CD4-positive, alpha-beta memory T cell (primary cell): Measurements from ENCODE around the gene CASP1. TPM values are rescaled to one million over a fixed set of nuclear protein-coding genes. Genes with fewer than 3 reads are reported as not detected.
A peak's percentile ranks its signal among the peaks of the same experiment; 100 is the strongest.

ENCODE experiments used
- CTCF ChIA-PET: fragments of 350-600 bp; sonication (Branson Sonifier 250); formaldehyde crosslinking; loops from one replicate; lab custom pipeline; 2021; ENCODE audit warnings: inconsistent platforms; ENCODE audit not compliant: partially characterized antibody; lab: Charles Lee
- POLR2A ChIA-PET: fragments of 350-600 bp; sonication (Branson Sonifier 250); formaldehyde crosslinking; loops from one replicate; lab custom pipeline; 2021; ENCODE audit not compliant: partially characterized antibody; lab: Charles Lee
- DNase-seq, 5 donors: peaks; one replicate each; pipeline versions ENCODE4 v3.0.0 to v3.0.0-alpha.2; 2020 to 2022; ENCODE audit warnings: mixed read lengths in 1 of 5
- H3K27ac ChIP-seq: one replicate; pipeline ENCODE4 v1.7.0; 2013; ENCODE audit warnings: low read depth, low read length
- H3K27me3 ChIP-seq: 2 replicates; pipeline ENCODE4 v1.7.0; 2013; ENCODE audit warnings: mild to moderate bottlenecking, low read length, moderate library complexity; ENCODE audit not compliant: insufficient read depth
- H3K36me3 ChIP-seq: 2 replicates; pipeline ENCODE4 v1.7.0; 2013; ENCODE audit warnings: mild to moderate bottlenecking, low read length, moderate library complexity; ENCODE audit not compliant: insufficient read depth
- H3K4me1 ChIP-seq: 2 replicates; pipeline ENCODE4 v1.7.0; 2013; ENCODE audit warnings: mild to moderate bottlenecking, low read length, moderate library complexity; ENCODE audit not compliant: insufficient read depth
- H3K4me3 ChIP-seq, 2 donors: one replicate each; pipeline ENCODE4 v1.7.0; 2013; ENCODE audit warnings: low read length in 2 of 2, mild to moderate bottlenecking in 1 of 2
- H3K9me3 ChIP-seq, 2 donors: one replicate each; pipeline ENCODE4 v1.7.0; 2013; ENCODE audit warnings: low read length in 2 of 2, control low read depth in 1 of 2; ENCODE audit not compliant: control insufficient read depth in 1 of 2
- H3K27ac Mint-ChIP-seq, 7 donors: one replicate each; pipeline ENCODE4 v1.8.0; 2020 to 2021; ENCODE audit warnings: mixed read lengths in 7 of 7, mild to moderate bottlenecking in 6 of 7, inconsistent platforms in 3 of 7, moderate library complexity in 3 of 7
- H3K27me3 Mint-ChIP-seq, 2 donors: one replicate each; pipeline ENCODE4 v1.8.0; 2020 to 2021; ENCODE audit warnings: mixed read lengths in 2 of 2
- H3K36me3 Mint-ChIP-seq, 2 donors: one replicate each; pipeline ENCODE4 v1.8.0; 2020 to 2021; ENCODE audit warnings: mixed read lengths in 2 of 2, inconsistent platforms in 1 of 2, mild to moderate bottlenecking in 1 of 2
- H3K4me1 Mint-ChIP-seq, 4 donors: one replicate each; pipeline ENCODE4 v1.8.0; 2020 to 2021; ENCODE audit warnings: mixed read lengths in 4 of 4, mild to moderate bottlenecking in 1 of 4
- H3K4me3 Mint-ChIP-seq, 8 donors: one replicate each; pipeline ENCODE4 v1.8.0; 2020 to 2021; ENCODE audit warnings: mixed read lengths in 8 of 8, mild to moderate bottlenecking in 7 of 8, moderate library complexity in 6 of 8, inconsistent platforms in 3 of 8
- H3K9me3 Mint-ChIP-seq, 8 donors: one replicate each; pipeline ENCODE4 v1.8.0; 2020 to 2021; ENCODE audit warnings: mixed read lengths in 8 of 8, mild to moderate bottlenecking in 5 of 8, inconsistent platforms in 3 of 8, moderate library complexity in 1 of 8
- intact Hi-C: fragments of 100-400 bp; cut with micrococcal nuclease; formaldehyde crosslinking; loops from one replicate; pipeline ENCODE4 v1.15.1; 2023
- polyA plus RNA-seq, 2 donors: library from polyadenylated mRNA; unstranded; fragments of 300-500 nt; fragmentation: Illumina TruSeq; gene quantifications; one replicate each; pipeline ENCODE4 v1.2.3, GENCODE V29; 2021
- total RNA-seq, 2 experiments: library from RNA; stranded (reverse); gene quantifications; one replicate each; pipeline ENCODE4 v1.2.3, GENCODE V29; 2021

CASP1 gene
- total and polyA plus RNA-seq, 4 experiments from 2014 or later = 74.8 to 195 (median 111) TPM

- Mint-ChIP-seq H3K4me3 (peak overlapping the region in 1 of 8 donors; percentile 5), H3K27me3 (no peaks in the 10 kb centered on the region), H3K36me3 (no peaks in the 10 kb centered on the region), H3K27ac (no peak overlapping the region), H3K9me3 (peaks cover 0 to 2% (median 0%) of the 10 kb centered on the region in 8 donors), H3K4me1 (peaks cover 4 to 13% (median 8%) of the 10 kb centered on the region in 4 donors)
- Histone ChIP-seq H3K27ac (no peak overlapping the region), H3K9me3 (no peaks in the 10 kb centered on the region), H3K4me1 (no peaks in the 10 kb centered on the region), H3K27me3 (no peaks in the 10 kb centered on the region), H3K36me3 (no peaks in the 10 kb centered on the region), H3K4me3 (no peak overlapping the region)
- ChIA-PET CTCF (no interaction called here), POLR2A (no interaction called here)
- intact Hi-C loops = no loop called here
- DNase-seq = no peak
Measured at GRCh38 chr11:104995001-104995408, 39.9 kb downstream of the CASP1 start.

GRCh38 chr11:104992781-104993180, 42.2 kb downstream of the CASP1 start:
- DNase-seq = no peak
- intact Hi-C loops = no loop called here
- H3K27ac ChIP-seq = no peak overlapping the region
- H3K27me3 ChIP-seq = no peaks in the 10 kb centered on the region
- H3K4me1 Mint-ChIP-seq = peaks cover 4 to 13% (median 8%) of the 10 kb centered on the region in 4 donors
- ChIA-PET POLR2A (no interaction called here), CTCF (no interaction called here)
- no peaks in the 10 kb centered on the region for H3K4me1 ChIP-seq
- no peaks in the 10 kb centered on the region for H3K36me3 ChIP-seq
- no peak overlapping the region for H3K4me3 Mint-ChIP-seq
- H3K27ac Mint-ChIP-seq = no peak overlapping the region
- no peaks in the 10 kb centered on the region for H3K9me3 ChIP-seq
- peaks cover 0 to 10% (median 5%) of the 10 kb centered on the region in 8 donors for H3K9me3 Mint-ChIP-seq
- H3K36me3 Mint-ChIP-seq = peaks cover 0 to 3% of the 10 kb centered on the region in 2 donors
- no peaks in the 10 kb centered on the region for H3K27me3 Mint-ChIP-seq
- H3K4me3 ChIP-seq = no peak overlapping the region

DNA sequence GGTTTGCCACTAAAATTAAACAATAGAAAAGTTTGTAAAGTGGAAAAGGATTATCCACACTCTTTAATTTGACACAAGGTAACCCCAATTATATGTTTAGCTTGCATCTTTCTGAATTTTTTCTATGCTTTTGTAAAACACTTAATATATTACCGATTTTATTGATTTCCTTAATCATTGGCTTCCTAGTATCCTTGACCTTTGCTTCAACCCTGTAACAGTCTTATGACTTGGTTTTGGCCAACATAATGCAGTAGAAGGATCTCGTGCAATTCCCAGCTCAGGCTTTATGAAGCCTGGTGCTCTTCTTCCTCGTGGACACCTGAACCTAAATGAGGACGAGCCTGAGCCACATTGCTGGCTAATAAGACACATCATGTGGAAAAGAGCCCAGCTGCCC, 43.0 kb downstream of the CASP1 start:
- intact Hi-C loops = no loop called here
- ChIA-PET CTCF (no interaction called here), POLR2A (no interaction called here)

GRCh38 chr11:104984808-104985207, 50.1 kb downstream of the CASP1 start:
- peaks cover 0 to 1% (median 0%) of the 10 kb centered on the region in 4 donors for H3K4me1 Mint-ChIP-seq
- DNase-seq = no peak

More for the DNA sequence above, 43.0 kb downstream of the CASP1 start:
- Mint-ChIP-seq H3K9me3 (peaks cover 0 to 10% (median 7%) of the 10 kb centered on the region in 8 donors), H3K36me3 (peaks cover 0 to 3% of the 10 kb centered on the region in 2 donors), H3K27ac (no peak overlapping the region), H3K4me3 (no peak overlapping the region), H3K4me1 (peaks cover 4 to 13% (median 8%) of the 10 kb centered on the region in 4 donors), H3K27me3 (peaks cover 0 to 2% of the 10 kb centered on the region in 2 donors)
- DNase-seq = no peak
- no peaks in the 10 kb centered on the region for H3K9me3 ChIP-seq
- no peaks in the 10 kb centered on the region for H3K4me1 ChIP-seq
- no peaks in the 10 kb centered on the region for H3K27me3 ChIP-seq
- H3K27ac ChIP-seq = no peak overlapping the region
- no peaks in the 10 kb centered on the region for H3K36me3 ChIP-seq
- no peak overlapping the region for H3K4me3 ChIP-seq

DNA sequence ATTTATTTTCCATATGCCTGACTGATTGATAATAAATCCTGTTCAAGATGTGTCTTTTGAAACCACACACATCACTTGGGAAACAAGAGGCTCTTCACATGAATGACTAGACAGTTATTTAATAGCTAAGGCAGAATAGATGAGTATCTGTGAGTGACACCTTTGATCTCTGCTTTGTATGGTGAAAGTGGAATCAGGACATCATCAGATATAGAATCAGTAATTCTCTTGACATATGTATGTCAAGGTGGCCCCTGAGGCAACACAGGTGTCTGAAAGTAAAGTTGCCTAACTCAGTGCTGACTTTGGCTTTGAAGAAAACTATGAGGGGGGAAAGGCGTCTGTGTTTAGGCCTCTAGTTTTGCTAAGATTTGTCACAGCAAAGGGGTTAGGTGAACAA, 55.1 kb downstream of the CASP1 start:
- no peaks in the 10 kb centered on the region for H3K27me3 Mint-ChIP-seq
- peaks cover 0 to 3% (median 0%) of the 10 kb centered on the region in 8 donors for H3K9me3 Mint-ChIP-seq
- H3K9me3 ChIP-seq = no peaks in the 10 kb centered on the region
- ChIA-PET POLR2A (no interaction called here), CTCF (no interaction called here)
- peaks cover 0 to 3% (median 0%) of the 10 kb centered on the region in 4 donors for H3K4me1 Mint-ChIP-seq
- H3K4me3 Mint-ChIP-seq = no peak overlapping the region
- no peak overlapping the region for H3K27ac ChIP-seq
- no peaks in the 10 kb centered on the region for H3K36me3 Mint-ChIP-seq
- no peaks in the 10 kb centered on the region for H3K36me3 ChIP-seq
- H3K27ac Mint-ChIP-seq = no peak overlapping the region
- H3K4me1 ChIP-seq = no peaks in the 10 kb centered on the region
- no peak for DNase-seq
- H3K27me3 ChIP-seq = no peaks in the 10 kb centered on the region
- intact Hi-C loops = no loop called here
- H3K4me3 ChIP-seq = no peak overlapping the region

More at GRCh38 chr11:104984808-104985207, 50.1 kb downstream of the CASP1 start:
- Histone ChIP-seq H3K9me3 (no peaks in the 10 kb centered on the region), H3K36me3 (no peaks in the 10 kb centered on the region), H3K4me1 (no peaks in the 10 kb centered on the region), H3K4me3 (no peak overlapping the region), H3K27ac (no peak overlapping the region), H3K27me3 (no peaks in the 10 kb centered on the region)
- Mint-ChIP-seq H3K27me3 (peaks cover 0 to 2% of the 10 kb centered on the region in 2 donors), H3K9me3 (peaks cover 0 to 10% (median 6%) of the 10 kb centered on the region in 8 donors), H3K4me3 (no peak overlapping the region), H3K36me3 (peaks cover 0 to 3% of the 10 kb centered on the region in 2 donors), H3K27ac (no peak overlapping the region)
- intact Hi-C loops = no loop called here
- ChIA-PET CTCF (no interaction called here), POLR2A (no interaction called here)

Other genes with a start within 250 kb of the CASP1 start
- not detected for gene CASP12, start 136.7 kb downstream of the CASP1 start, total RNA-seq
- under 1 TPM in 1 of 2 donors, not detected in 1; 0.28 TPM for gene CASP12, start 136.7 kb downstream of the CASP1 start, polyA plus RNA-seq
- gene CASP4, start 66.6 kb downstream of the CASP1 start, total RNA-seq = 10 to 100 TPM; 97.9 to 98.4 TPM
- gene CASP4, start 66.6 kb downstream of the CASP1 start, polyA plus RNA-seq = 100 to 1,000 TPM; 107 to 115 TPM
- gene CASP5, start 12.0 kb downstream of the CASP1 start, total RNA-seq = not detected
- gene CASP5, start 12.0 kb downstream of the CASP1 start, polyA plus RNA-seq = not detected
- 10 to 100 TPM; 56.1 to 59.0 TPM for gene CARD16, start 10.2 kb upstream of the CASP1 start, total RNA-seq
- 100 to 1,000 TPM; 190 to 219 TPM for gene CARD16, start 10.2 kb upstream of the CASP1 start, polyA plus RNA-seq
- gene CARD18, start 104.6 kb upstream of the CASP1 start, total RNA-seq = not detected
- gene CARD18, start 104.6 kb upstream of the CASP1 start, polyA plus RNA-seq = not detected